OCI-LY3 (cell line): ENCODE results near the gene ERC2.

ENCODE experiments used
- H2AFZ ChIP-seq: fragments of 200-600, 300-600 bp; shearing (Covaris generic); 2 replicates; pipeline ENCODE4 v1.6.0; 2014; ENCODE audit warnings: antibody characterized with exemption, low read depth, low read length
- H3K27ac ChIP-seq: fragments of 200-600, 300-600 bp; sonication (generic); 2 replicates; pipeline ENCODE4 v1.5.1; 2014; ENCODE audit warnings: mild to moderate bottlenecking, low read length, moderate library complexity, mixed read lengths
- H3K27me3 ChIP-seq: fragments of 200-600, 300-600 bp; sonication (generic); 2 replicates; pipeline ENCODE4 v1.6.1; 2014; ENCODE audit warnings: low read depth, low read length, mixed read lengths
- H3K36me3 ChIP-seq: fragments of 200-600, 300-600 bp; sonication (generic); replicated peaks from 2 replicates; pipeline ENCODE3; 2014; ENCODE audit warnings: low read depth, low read length, mixed read lengths
- H3K4me1 ChIP-seq: fragments of 300-600, 200-600 bp; sonication (generic); 2 replicates; pipeline ENCODE4 v1.6.1; 2014; ENCODE audit warnings: low read length, mixed read lengths
- H3K4me2 ChIP-seq: fragments of 200-600, 300-600 bp; sonication (generic); 2 replicates; pipeline ENCODE4 v1.6.1; 2014; ENCODE audit warnings: low read length, mixed read lengths
- H3K4me3 ChIP-seq: fragments of 300-600, 200-600 bp; sonication (generic); 2 replicates; pipeline ENCODE4 v1.5.1; 2014; ENCODE audit warnings: antibody characterized with exemption, mild to moderate bottlenecking, low read length, moderate library complexity
- H3K79me2 ChIP-seq: fragments of 300-600, 200-600 bp; shearing (Covaris generic); 2 replicates; pipeline ENCODE4 v1.6.1; 2014; ENCODE audit warnings: mild to moderate bottlenecking, low read length, mixed read lengths
- H3K9ac ChIP-seq: fragments of 300-600, 200-600 bp; shearing (Covaris generic); 2 replicates; pipeline ENCODE4 v1.6.0; 2014; ENCODE audit warnings: mild to moderate bottlenecking, low read length, moderate library complexity
- H3K9me3 ChIP-seq: fragments of 200-600, 300-600 bp; shearing (Covaris generic); 2 replicates; pipeline ENCODE4 v1.6.1; 2014; ENCODE audit warnings: low read length, mixed read lengths; ENCODE audit not compliant: insufficient read depth
- H4K20me1 ChIP-seq: fragments of 200-600, 300-600 bp; sonication (generic); 2 replicates; pipeline ENCODE4 v1.6.1; 2016; ENCODE audit warnings: low read length, mixed read lengths; ENCODE audit not compliant: insufficient read depth
- EZH2phosphoT487 ChIP-seq: fragments of 200-600 bp; shearing (Covaris generic); IDR thresholded peaks from 2 replicates; pipeline ENCODE4 v1.6.1; 2018; ENCODE audit warnings: antibody characterized with exemption, mixed run types, low read depth
- TF ChIP-seq, protein P1 (sequence below): fragments of 200-600, 300-600 bp; sonication (generic); IDR thresholded peaks from 2 replicates; pipeline ENCODE4 v1.5.1; 2014; ENCODE audit warnings: antibody characterized with exemption, low read length, low read depth

ERC2 gene

DNA sequence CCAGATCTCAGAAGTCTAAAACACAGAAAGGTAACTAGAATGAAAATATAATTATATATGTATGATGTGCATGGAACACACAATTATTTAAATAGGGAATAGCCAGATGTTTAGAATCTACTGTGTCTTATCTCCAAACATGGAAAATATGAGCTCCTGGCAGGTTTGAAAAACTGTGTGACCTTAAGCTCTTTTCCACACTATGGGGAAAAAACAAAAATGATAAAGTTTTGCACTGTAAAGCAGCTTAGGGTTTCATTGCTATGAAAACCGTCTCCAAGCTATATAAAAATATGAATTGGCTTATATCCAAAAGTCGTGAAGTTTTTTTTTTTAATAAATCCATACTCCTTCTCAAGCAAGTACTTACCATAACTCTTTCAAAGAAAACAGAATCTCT lies 159.8 kb downstream of the ERC2 start:
- Histone ChIP-seq H3K4me1 (peaks cover 4% of the 10 kb centered on the region), H3K4me2 (no peak overlapping the region), H3K36me3 (no peaks in the 10 kb centered on the region), H2AFZ (no peak overlapping the region), H3K9ac (no peak overlapping the region), H3K4me3 (no peak overlapping the region), H3K9me3 (no peaks in the 10 kb centered on the region), H3K27ac (no peak overlapping the region), H3K79me2 (no peaks in the 10 kb centered on the region), H4K20me1 (no peaks in the 10 kb centered on the region), H3K27me3 (0 out of 2 replicates have a peak, but pooled peaks cover 2% of the 10 kb centered on the region)
- TF ChIP-seq EZH2phosphoT487, result no peak
- TF ChIP-seq, protein P1, sequence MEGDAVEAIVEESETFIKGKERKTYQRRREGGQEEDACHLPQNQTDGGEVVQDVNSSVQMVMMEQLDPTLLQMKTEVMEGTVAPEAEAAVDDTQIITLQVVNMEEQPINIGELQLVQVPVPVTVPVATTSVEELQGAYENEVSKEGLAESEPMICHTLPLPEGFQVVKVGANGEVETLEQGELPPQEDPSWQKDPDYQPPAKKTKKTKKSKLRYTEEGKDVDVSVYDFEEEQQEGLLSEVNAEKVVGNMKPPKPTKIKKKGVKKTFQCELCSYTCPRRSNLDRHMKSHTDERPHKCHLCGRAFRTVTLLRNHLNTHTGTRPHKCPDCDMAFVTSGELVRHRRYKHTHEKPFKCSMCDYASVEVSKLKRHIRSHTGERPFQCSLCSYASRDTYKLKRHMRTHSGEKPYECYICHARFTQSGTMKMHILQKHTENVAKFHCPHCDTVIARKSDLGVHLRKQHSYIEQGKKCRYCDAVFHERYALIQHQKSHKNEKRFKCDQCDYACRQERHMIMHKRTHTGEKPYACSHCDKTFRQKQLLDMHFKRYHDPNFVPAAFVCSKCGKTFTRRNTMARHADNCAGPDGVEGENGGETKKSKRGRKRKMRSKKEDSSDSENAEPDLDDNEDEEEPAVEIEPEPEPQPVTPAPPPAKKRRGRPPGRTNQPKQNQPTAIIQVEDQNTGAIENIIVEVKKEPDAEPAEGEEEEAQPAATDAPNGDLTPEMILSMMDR, result no peak

GRCh38 chr3:56304069-56304468 lies 164.2 kb downstream of the ERC2 start:
- Histone ChIP-seq H3K4me2 (peak overlapping the region; percentile 14; the same call in 1 of the 2 replicates), H3K9me3 (no peaks in the 10 kb centered on the region), H3K27ac (no peak overlapping the region), H3K27me3 (peaks cover 18% of the 10 kb centered on the region), H3K79me2 (no peaks in the 10 kb centered on the region), H3K4me3 (no peak overlapping the region), H3K36me3 (no peaks in the 10 kb centered on the region), H3K9ac (no peak overlapping the region), H4K20me1 (no peaks in the 10 kb centered on the region), H3K4me1 (peaks cover 14% of the 10 kb centered on the region), H2AFZ (no peak overlapping the region)
- TF ChIP-seq EZH2phosphoT487, result no peak
- TF ChIP-seq, protein P1, result no peak

- Histone ChIP-seq H3K4me2 (peak overlapping the region; percentile 55), H3K9me3 (no peaks in the 10 kb centered on the region), H4K20me1 (no peaks in the 10 kb centered on the region), H3K79me2 (no peaks in the 10 kb centered on the region), H3K27ac (no peak overlapping the region), H3K4me3 (peak overlapping the region; percentile 12), H3K9ac (no peak overlapping the region), H3K4me1 (peaks cover 14% of the 10 kb centered on the region), H3K27me3 (peaks cover 18% of the 10 kb centered on the region), H2AFZ (peak overlapping the region; percentile 13; the same call in 1 of the 2 replicates), H3K36me3 (no peaks in the 10 kb centered on the region)
- TF ChIP-seq, protein P1, result peak; percentile 94
- no peak for TF ChIP-seq EZH2phosphoT487
Observed at GRCh38 chr3:56303487-56303886, 164.8 kb downstream of the ERC2 start.

GRCh38 chr3:56302417-56302816 lies 165.8 kb downstream of the ERC2 start:
- peaks cover 18% of the 10 kb centered on the region for H3K4me1 ChIP-seq
- H3K79me2 ChIP-seq, result no peaks in the 10 kb centered on the region
- no peak overlapping the region for H3K4me3 ChIP-seq
- H3K36me3 ChIP-seq, result no peaks in the 10 kb centered on the region
- peaks cover 21% of the 10 kb centered on the region for H3K27me3 ChIP-seq
- H3K27ac ChIP-seq, result no peak overlapping the region
- no peak overlapping the region for H3K9ac ChIP-seq
- no peaks in the 10 kb centered on the region for H3K9me3 ChIP-seq
- TF ChIP-seq EZH2phosphoT487, result no peak
- TF ChIP-seq, protein P1, result peak; percentile 57
- H3K4me2 ChIP-seq, result no peak overlapping the region
- H4K20me1 ChIP-seq, result no peaks in the 10 kb centered on the region
- no peak overlapping the region for H2AFZ ChIP-seq
